ENCODE data around the gene PCSK2.

The PCSK2 gene

DNA sequence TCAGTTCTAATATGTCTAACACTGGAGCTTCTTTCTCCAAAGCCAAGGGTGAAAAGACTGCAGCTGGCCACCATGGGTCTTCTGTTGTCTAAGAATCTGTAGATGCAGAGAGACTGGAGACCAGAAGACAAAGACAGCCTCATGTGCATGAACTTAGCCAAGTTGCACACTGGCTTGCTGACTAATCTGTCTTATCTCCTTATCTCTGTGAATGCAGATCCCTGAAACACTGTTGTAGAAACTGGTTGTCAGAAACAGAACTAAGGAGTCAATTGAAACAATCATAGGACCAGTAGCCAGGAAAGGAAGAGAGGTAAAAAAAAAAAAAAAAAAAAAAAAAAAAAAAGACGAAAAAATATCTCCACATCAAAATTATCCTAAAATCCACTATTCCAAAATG, 194.7 kb downstream of the PCSK2 start:
- H3K27ac ChIP-seq (ENCODE audit: low read depth, low read length), result no peak overlapping the region
- no peaks in the 10 kb centered on the region for H3K36me3 ChIP-seq (ENCODE audit: control insufficient read depth, low read length)
- no peaks in the 10 kb centered on the region for H3K79me2 ChIP-seq (ENCODE audit: control insufficient read depth, low read length)
- H3K4me1 ChIP-seq (ENCODE audit: control insufficient read depth, low read length), result no peaks in the 10 kb centered on the region
- H3F3A ChIP-seq (ENCODE audit: control insufficient read depth, insufficient read depth), result no peaks in the 10 kb centered on the region
- TF ChIP-seq CTCF (IDR thresholded peaks at IDR 0.05; ENCODE audit: low read depth, low read length, poor library complexity, severe bottlenecking) (no peak), EZH2phosphoT487 (IDR thresholded peaks at IDR 0.05; ENCODE audit: borderline replicate concordance, low read length) (no peak)
- no peak overlapping the region for H3K4me2 ChIP-seq (ENCODE audit: low read length)
- no peaks in the 10 kb centered on the region for H3K9me2 ChIP-seq (replicated peaks; ENCODE audit: control insufficient read depth, low read length)
- 0 out of 2 replicates have a peak, but pooled peaks cover 2% of the 10 kb centered on the region for H3K27me3 ChIP-seq (ENCODE audit: control insufficient read depth, low read length)
- no peak overlapping the region for H3K4me3 ChIP-seq (ENCODE audit: low read length)
- no peaks in the 10 kb centered on the region for H3K9me3 ChIP-seq (ENCODE audit: control insufficient read depth, insufficient read depth, low read length)
- no peaks in the 10 kb centered on the region for H4K20me1 ChIP-seq (ENCODE audit: control insufficient read depth, insufficient read depth, low read depth, low read length)

DNA sequence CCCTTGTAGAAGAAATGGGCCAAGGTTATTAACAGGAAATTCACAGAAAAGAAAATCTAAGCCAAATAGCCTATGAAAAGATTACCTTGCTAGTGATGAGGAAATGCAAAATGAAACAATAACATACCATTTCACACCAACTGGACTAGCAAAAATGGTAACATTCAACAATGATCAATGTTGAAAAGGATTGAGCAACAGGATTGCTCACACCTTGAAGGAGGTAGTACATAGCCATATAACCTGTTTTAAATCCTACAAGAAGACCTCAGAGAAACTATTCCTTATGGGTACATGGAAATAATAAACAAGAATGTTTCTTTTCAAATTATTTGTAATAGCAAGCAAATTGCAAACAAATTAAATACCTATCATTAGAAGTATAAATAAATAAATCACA, 196.9 kb downstream of the PCSK2 start:
- no peaks in the 10 kb centered on the region for H3F3A ChIP-seq (ENCODE audit: control insufficient read depth, insufficient read depth)
- H3K27me3 ChIP-seq (ENCODE audit: control insufficient read depth, low read length), result 0 out of 2 replicates have a peak, but pooled peaks cover 2% of the 10 kb centered on the region
- no peaks in the 10 kb centered on the region for H3K79me2 ChIP-seq (ENCODE audit: control insufficient read depth, low read length)
- no peak overlapping the region for H3K4me2 ChIP-seq (ENCODE audit: low read length)
- H3K9me2 ChIP-seq (replicated peaks; ENCODE audit: control insufficient read depth, low read length), result no peaks in the 10 kb centered on the region
- no peaks in the 10 kb centered on the region for H3K4me1 ChIP-seq (ENCODE audit: control insufficient read depth, low read length)
- no peak overlapping the region for H3K4me3 ChIP-seq (ENCODE audit: low read length)
- no peaks in the 10 kb centered on the region for H3K36me3 ChIP-seq (ENCODE audit: control insufficient read depth, low read length)
- no peaks in the 10 kb centered on the region for H3K9me3 ChIP-seq (ENCODE audit: control insufficient read depth, insufficient read depth, low read length)
- no peaks in the 10 kb centered on the region for H4K20me1 ChIP-seq (ENCODE audit: control insufficient read depth, insufficient read depth, low read depth, low read length)
- no peak overlapping the region for H3K27ac ChIP-seq (ENCODE audit: low read depth, low read length)
- TF ChIP-seq EZH2phosphoT487 (IDR thresholded peaks at IDR 0.05; ENCODE audit: borderline replicate concordance, low read length) (no peak), CTCF (IDR thresholded peaks at IDR 0.05; ENCODE audit: low read depth, low read length, poor library complexity, severe bottlenecking) (no peak)

GRCh38 chr20:17427638-17428037, 200.8 kb downstream of the PCSK2 start:
- H3K79me2 ChIP-seq (ENCODE audit: control insufficient read depth, low read length), result no peaks in the 10 kb centered on the region
- H3K9me3 ChIP-seq (ENCODE audit: control insufficient read depth, insufficient read depth, low read length), result no peaks in the 10 kb centered on the region
- no peaks in the 10 kb centered on the region for H3F3A ChIP-seq (ENCODE audit: control insufficient read depth, insufficient read depth)
- H3K4me1 ChIP-seq (ENCODE audit: control insufficient read depth, low read length), result no peaks in the 10 kb centered on the region
- no peaks in the 10 kb centered on the region for H3K9me2 ChIP-seq (replicated peaks; ENCODE audit: control insufficient read depth, low read length)
- H4K20me1 ChIP-seq (ENCODE audit: control insufficient read depth, insufficient read depth, low read depth, low read length), result no peaks in the 10 kb centered on the region
- no peak for TF ChIP-seq EZH2phosphoT487 (IDR thresholded peaks at IDR 0.05; ENCODE audit: borderline replicate concordance, low read length)
- no peak for TF ChIP-seq CTCF (IDR thresholded peaks at IDR 0.05; ENCODE audit: low read depth, low read length, poor library complexity, severe bottlenecking)
- no peak overlapping the region for H3K27ac ChIP-seq (ENCODE audit: low read depth, low read length)
- H3K4me2 ChIP-seq (ENCODE audit: low read length), result no peak overlapping the region
- H3K36me3 ChIP-seq (ENCODE audit: control insufficient read depth, low read length), result no peaks in the 10 kb centered on the region
- H3K27me3 ChIP-seq (ENCODE audit: control insufficient read depth, low read length), result no peaks in the 10 kb centered on the region
- H3K4me3 ChIP-seq (ENCODE audit: low read length), result no peak overlapping the region
